ENCODE data around the gene IPO4. TPM values are rescaled to one million over a fixed set of nuclear protein-coding genes. Genes with fewer than 3 reads are reported as not detected.

Gene IPO4
- total and polyA plus RNA-seq, 4 donors = 13.6 to 32.9 (median 23.0) TPM

DNA sequence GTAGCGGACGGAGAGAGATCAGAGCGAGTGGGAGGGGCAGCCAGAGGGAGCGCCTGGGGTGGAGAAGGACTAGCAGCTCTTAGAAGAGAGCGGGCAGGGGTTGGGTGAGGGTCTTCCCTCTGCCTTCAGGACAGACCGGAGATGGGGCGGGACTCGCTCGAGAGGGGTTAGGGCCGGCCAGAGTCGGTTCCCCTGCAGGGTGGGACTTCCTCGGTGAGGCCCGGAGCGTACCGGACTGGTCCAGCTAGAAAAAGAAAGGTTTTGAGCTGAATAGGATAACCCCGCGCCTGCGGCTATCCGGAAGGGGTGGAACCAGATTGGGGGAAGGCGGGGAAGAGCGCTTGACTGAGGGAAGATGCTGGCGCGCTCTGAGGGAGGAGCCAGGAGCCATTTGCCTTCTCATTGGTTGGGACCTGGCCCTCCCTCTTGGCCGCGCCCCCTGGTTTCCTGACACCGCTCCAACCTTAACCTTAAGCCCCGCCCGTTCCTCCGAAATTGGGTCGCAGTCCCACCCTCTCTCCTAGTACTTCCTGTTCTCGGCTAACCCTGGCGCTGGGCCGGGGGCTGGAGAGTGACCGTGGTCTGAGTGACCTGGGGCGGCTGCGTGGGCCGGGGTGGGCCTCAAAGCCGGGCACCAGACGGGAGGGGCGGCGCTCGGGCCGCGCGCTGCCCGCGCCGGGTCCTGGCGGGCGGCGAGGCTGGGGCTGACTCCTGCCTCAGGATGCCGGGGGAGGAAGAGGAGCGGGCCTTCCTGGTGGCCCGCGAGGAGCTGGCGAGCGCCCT is 41.4 kb downstream of the IPO4 start, which contains the start of gene RNF31:
Gene RNF31, plus strand, starts transcription at position 521 of the 783 bp plus-strand sequence. Its CDS starts 201 bp downstream, at position 722.
- Histone ChIP-seq H3K27ac (ENCODE audit: low read depth in 1 of 2, low read length in 2 of 2) (peak within 1 kb of the TSS; percentile 89 to 91), H3K4me1 (ENCODE audit: control insufficient read depth in 4 of 4, insufficient read depth in 4 of 4, low read length in 3 of 4) (peaks cover 3 to 37% (median 22%) of the 10 kb centered on the region in 4 donors), H3K4me3 (ENCODE audit: low read depth in 1 of 3, low read length in 3 of 3) (peak within 1 kb of the TSS; percentile 87 to 97 (median 93)), H3K9ac (ENCODE audit: low read depth in 1 of 2, low read length in 2 of 2) (peak within 1 kb of the TSS; percentile 57 to 79), H3K27me3 (ENCODE audit: control insufficient read depth in 4 of 4, insufficient read depth in 4 of 4, low read length in 3 of 4) (no peaks in the 10 kb centered on the region), H3K9me3 (ENCODE audit: control insufficient read depth in 4 of 4, low read length in 3 of 4) (no peaks in the 10 kb centered on the region), H3K36me3 (ENCODE audit: control insufficient read depth in 4 of 4, insufficient read depth in 3 of 4, low read depth in 1 of 4, low read length in 3 of 4) (peaks cover 5 to 39% (median 34%) of the 10 kb centered on the region in 4 donors)
- WGBS = under 1% methylated on average over 57 of the region's 57 CpGs
- DNase-seq (ENCODE audit: low spot score) = peak; percentile 96
- TF ChIP-seq GABPA (IDR thresholded peaks at IDR 0.05 in 1 of 2, conservative IDR thresholded peaks at IDR 0.05 in 1 of 2) (peak; percentile 60 to 86), HNF4A (conservative IDR thresholded peaks at IDR 0.05) (peak in 1 of 2 donors; percentile 35), HNF4G (IDR thresholded peaks at IDR 0.05) (no peak), FOXA1 (IDR thresholded peaks at IDR 0.05) (no peak), YY1 (IDR thresholded peaks at IDR 0.05) (peak; percentile 10), SP1 (IDR thresholded peaks at IDR 0.05) (peak; percentile 77), JUND (IDR thresholded peaks at IDR 0.05) (no peak), NR2F2 (IDR thresholded peaks at IDR 0.05) (peak; percentile 27), EGR1 (IDR thresholded peaks at IDR 0.05; ENCODE audit: low read depth in 2 of 2) (peak in 1 of 2 donors; percentile 6), RXRA (IDR thresholded peaks at IDR 0.05) (peak; percentile 57 to 58), RAD21 (IDR thresholded peaks at IDR 0.05) (peak in 1 of 2 donors; percentile 40), FOXA2 (IDR thresholded peaks at IDR 0.05) (no peak), TAF1 (conservative IDR thresholded peaks at IDR 0.05) (peak; percentile 72)
- TF ChIP-seq, protein P1, sequence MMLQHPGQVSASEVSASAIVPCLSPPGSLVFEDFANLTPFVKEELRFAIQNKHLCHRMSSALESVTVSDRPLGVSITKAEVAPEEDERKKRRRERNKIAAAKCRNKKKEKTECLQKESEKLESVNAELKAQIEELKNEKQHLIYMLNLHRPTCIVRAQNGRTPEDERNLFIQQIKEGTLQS (IDR thresholded peaks at IDR 0.05) = no peak
- TF ChIP-seq, protein P2, sequence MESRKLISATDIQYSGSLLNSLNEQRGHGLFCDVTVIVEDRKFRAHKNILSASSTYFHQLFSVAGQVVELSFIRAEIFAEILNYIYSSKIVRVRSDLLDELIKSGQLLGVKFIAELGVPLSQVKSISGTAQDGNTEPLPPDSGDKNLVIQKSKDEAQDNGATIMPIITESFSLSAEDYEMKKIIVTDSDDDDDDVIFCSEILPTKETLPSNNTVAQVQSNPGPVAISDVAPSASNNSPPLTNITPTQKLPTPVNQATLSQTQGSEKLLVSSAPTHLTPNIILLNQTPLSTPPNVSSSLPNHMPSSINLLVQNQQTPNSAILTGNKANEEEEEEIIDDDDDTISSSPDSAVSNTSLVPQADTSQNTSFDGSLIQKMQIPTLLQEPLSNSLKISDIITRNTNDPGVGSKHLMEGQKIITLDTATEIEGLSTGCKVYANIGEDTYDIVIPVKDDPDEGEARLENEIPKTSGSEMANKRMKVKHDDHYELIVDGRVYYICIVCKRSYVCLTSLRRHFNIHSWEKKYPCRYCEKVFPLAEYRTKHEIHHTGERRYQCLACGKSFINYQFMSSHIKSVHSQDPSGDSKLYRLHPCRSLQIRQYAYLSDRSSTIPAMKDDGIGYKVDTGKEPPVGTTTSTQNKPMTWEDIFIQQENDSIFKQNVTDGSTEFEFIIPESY (IDR thresholded peaks at IDR 0.05) = no peak
- TF ChIP-seq, protein P3, sequence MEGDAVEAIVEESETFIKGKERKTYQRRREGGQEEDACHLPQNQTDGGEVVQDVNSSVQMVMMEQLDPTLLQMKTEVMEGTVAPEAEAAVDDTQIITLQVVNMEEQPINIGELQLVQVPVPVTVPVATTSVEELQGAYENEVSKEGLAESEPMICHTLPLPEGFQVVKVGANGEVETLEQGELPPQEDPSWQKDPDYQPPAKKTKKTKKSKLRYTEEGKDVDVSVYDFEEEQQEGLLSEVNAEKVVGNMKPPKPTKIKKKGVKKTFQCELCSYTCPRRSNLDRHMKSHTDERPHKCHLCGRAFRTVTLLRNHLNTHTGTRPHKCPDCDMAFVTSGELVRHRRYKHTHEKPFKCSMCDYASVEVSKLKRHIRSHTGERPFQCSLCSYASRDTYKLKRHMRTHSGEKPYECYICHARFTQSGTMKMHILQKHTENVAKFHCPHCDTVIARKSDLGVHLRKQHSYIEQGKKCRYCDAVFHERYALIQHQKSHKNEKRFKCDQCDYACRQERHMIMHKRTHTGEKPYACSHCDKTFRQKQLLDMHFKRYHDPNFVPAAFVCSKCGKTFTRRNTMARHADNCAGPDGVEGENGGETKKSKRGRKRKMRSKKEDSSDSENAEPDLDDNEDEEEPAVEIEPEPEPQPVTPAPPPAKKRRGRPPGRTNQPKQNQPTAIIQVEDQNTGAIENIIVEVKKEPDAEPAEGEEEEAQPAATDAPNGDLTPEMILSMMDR (IDR thresholded peaks at IDR 0.05; ENCODE audit: low read depth, low read length, missing input control) = no peak
- TF ChIP-seq, protein P4, sequence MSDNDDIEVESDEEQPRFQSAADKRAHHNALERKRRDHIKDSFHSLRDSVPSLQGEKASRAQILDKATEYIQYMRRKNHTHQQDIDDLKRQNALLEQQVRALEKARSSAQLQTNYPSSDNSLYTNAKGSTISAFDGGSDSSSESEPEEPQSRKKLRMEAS (IDR thresholded peaks at IDR 0.05) = no peak
- TF ChIP-seq, protein P5, sequence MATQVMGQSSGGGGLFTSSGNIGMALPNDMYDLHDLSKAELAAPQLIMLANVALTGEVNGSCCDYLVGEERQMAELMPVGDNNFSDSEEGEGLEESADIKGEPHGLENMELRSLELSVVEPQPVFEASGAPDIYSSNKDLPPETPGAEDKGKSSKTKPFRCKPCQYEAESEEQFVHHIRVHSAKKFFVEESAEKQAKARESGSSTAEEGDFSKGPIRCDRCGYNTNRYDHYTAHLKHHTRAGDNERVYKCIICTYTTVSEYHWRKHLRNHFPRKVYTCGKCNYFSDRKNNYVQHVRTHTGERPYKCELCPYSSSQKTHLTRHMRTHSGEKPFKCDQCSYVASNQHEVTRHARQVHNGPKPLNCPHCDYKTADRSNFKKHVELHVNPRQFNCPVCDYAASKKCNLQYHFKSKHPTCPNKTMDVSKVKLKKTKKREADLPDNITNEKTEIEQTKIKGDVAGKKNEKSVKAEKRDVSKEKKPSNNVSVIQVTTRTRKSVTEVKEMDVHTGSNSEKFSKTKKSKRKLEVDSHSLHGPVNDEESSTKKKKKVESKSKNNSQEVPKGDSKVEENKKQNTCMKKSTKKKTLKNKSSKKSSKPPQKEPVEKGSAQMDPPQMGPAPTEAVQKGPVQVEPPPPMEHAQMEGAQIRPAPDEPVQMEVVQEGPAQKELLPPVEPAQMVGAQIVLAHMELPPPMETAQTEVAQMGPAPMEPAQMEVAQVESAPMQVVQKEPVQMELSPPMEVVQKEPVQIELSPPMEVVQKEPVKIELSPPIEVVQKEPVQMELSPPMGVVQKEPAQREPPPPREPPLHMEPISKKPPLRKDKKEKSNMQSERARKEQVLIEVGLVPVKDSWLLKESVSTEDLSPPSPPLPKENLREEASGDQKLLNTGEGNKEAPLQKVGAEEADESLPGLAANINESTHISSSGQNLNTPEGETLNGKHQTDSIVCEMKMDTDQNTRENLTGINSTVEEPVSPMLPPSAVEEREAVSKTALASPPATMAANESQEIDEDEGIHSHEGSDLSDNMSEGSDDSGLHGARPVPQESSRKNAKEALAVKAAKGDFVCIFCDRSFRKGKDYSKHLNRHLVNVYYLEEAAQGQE (IDR thresholded peaks at IDR 0.05) = no peak

All from liver (tissue), 9 donors.